A673 (cell line): ENCODE measurements around the gene PARP11. TPM values are rescaled to one million over a fixed set of nuclear protein-coding genes. Genes with fewer than 3 reads are reported as not detected.

Experiments
- BruUV-seq: library from RNA; stranded (reverse); fragments of 400-500 nt; replicated peaks from 2 replicates; lab custom pipeline; 2021; lab: Mats Ljungman, UMichigan
- CTCF ChIA-PET: fragments of 300-600 bp; sonication (Branson Sonifier 250); formaldehyde crosslinking; loops from one replicate; lab custom pipeline; 2022; ENCODE audit warnings: antibody characterized with exemption; lab: Charles Lee
- POLR2A ChIA-PET: fragments of 300-600 bp; sonication (Branson Sonifier 250); formaldehyde crosslinking; loops from one replicate; lab custom pipeline; 2022; ENCODE audit warnings: antibody characterized with exemption; ENCODE audit not compliant: low non-redundant PET; lab: Charles Lee
- DNase-seq: peaks from one replicate; pipeline ENCODE4 v3.0.0-alpha.2; 2015; ENCODE audit warnings: low spot score
- H3K27ac ChIP-seq: fragments of 200-600 bp; sonication (generic); 2 replicates; pipeline ENCODE4 v1.5.1; 2016; ENCODE audit warnings: mixed run types, low read depth, mild to moderate bottlenecking, mixed read lengths, antibody characterized with exemption, low read length; ENCODE audit not compliant: poor library complexity, severe bottlenecking
- H3K27me3 ChIP-seq: fragments of 200-600 bp; sonication (generic); replicated peaks from 2 replicates; pipeline ENCODE4 v1.6.1; 2017; ENCODE audit warnings: mixed run types, low read depth, mild to moderate bottlenecking, mixed read lengths, antibody characterized with exemption, low read length; ENCODE audit not compliant: insufficient read depth, poor library complexity
- H3K36me3 ChIP-seq: fragments of 200-600 bp; sonication (generic); 2 replicates; pipeline ENCODE4 v1.6.1; 2016; ENCODE audit warnings: mixed run types, mild to moderate bottlenecking, mixed read lengths, antibody characterized with exemption, low read length; ENCODE audit not compliant: insufficient read depth, poor library complexity, severe bottlenecking
- H3K4me1 ChIP-seq: fragments of 200-600 bp; sonication (generic); 2 replicates; pipeline ENCODE4 v1.6.1; 2017; ENCODE audit warnings: mixed run types, mild to moderate bottlenecking, mixed read lengths, antibody characterized with exemption, low read length; ENCODE audit not compliant: insufficient read depth, poor library complexity, severe bottlenecking
- H3K4me3 ChIP-seq: fragments of 200-600 bp; sonication (generic); 2 replicates; pipeline ENCODE4 v1.5.1; 2016; ENCODE audit warnings: low read depth, mixed run types, mild to moderate bottlenecking, mixed read lengths, low read length; ENCODE audit not compliant: poor library complexity, severe bottlenecking
- H3K9me3 ChIP-seq: fragments of 200-600 bp; sonication (generic); 2 replicates; pipeline ENCODE4 v1.6.1; 2016; ENCODE audit warnings: mixed run types, low read depth, mild to moderate bottlenecking, mixed read lengths, antibody characterized with exemption, low read length; ENCODE audit not compliant: poor library complexity, severe bottlenecking
- CTCF ChIP-seq: fragments of 300-800, 200-600 bp; sonication (generic); conservative IDR thresholded peaks from 2 replicates; pipeline ENCODE4 v1.5.1; 2017; ENCODE audit warnings: low read depth, mild to moderate bottlenecking, antibody characterized with exemption, low read length, moderate library complexity, mixed read lengths
- EZH2 ChIP-seq: fragments of 200-600 bp; sonication (generic); IDR thresholded peaks from 2 replicates; pipeline ENCODE4 v1.6.1; 2017; ENCODE audit warnings: borderline replicate concordance, low read depth, mild to moderate bottlenecking, mixed read lengths, antibody characterized with exemption, low read length; ENCODE audit not compliant: poor library complexity, severe bottlenecking
- intact Hi-C: fragments of 100-400 bp; cut with micrococcal nuclease; formaldehyde crosslinking; loops from one replicate; pipeline ENCODE4 v1.10.0; 2022; ENCODE audit not compliant: unreplicated experiment
- total RNA-seq: library from RNA; stranded (reverse); gene quantifications from 2 replicates; pipeline ENCODE4 v1.2.3, GENCODE V29; 2021

The PARP11 gene
- total RNA-seq, 1 experiment from 2014 or later: 7.7 TPM

DNA sequence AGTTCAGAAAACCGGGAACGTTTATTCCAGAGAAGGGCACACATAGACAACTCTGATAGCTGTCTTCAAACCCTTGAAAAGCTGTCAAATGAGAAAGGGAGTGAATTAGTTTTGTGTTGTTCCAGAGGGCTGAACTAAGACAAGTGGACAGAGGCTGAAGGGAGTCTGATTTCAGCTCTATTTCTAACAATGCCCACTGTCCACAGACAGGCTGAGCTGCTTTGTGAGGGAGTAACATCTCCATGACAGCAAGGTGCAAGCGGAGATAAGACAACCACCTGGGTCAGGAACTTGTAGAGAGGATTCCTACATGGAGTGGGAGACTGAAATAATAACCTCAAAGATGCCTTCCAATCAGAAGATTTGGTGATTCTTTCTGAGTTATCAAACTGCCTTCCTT is 25.6 kb upstream of the PARP11 start:
- Histone ChIP-seq H3K9me3 (no peaks in the 10 kb centered on the region), H3K27ac (no peak overlapping the region), H3K36me3 (no peaks in the 10 kb centered on the region), H3K4me3 (no peak overlapping the region), H3K4me1 (no peaks in the 10 kb centered on the region), H3K27me3 (peaks cover 16% of the 10 kb centered on the region)
- no TSS peak for BruUV-seq
- no peak for TF ChIP-seq CTCF
- no peak for TF ChIP-seq EZH2
- ChIA-PET CTCF (no interaction called here), POLR2A (no interaction called here)
- intact Hi-C loops: no loop called here
- no peak for DNase-seq

GRCh38 chr12:3897371-3897971 is 24.3 kb upstream of the PARP11 start:
- Histone ChIP-seq H3K9me3 (no peaks in the 10 kb centered on the region), H3K4me1 (no peaks in the 10 kb centered on the region), H3K27ac (no peak overlapping the region), H3K27me3 (peaks cover 10% of the 10 kb centered on the region), H3K4me3 (no peak overlapping the region), H3K36me3 (no peaks in the 10 kb centered on the region)
- ChIA-PET CTCF (no interaction called here), POLR2A (no interaction called here)
- no TSS peak for BruUV-seq
- intact Hi-C loops: no loop called here
- no peak for DNase-seq
- TF ChIP-seq CTCF (no peak), EZH2 (no peak)

GRCh38 chr12:3896801-3897351 is 23.7 kb upstream of the PARP11 start:
- TF ChIP-seq CTCF (no peak), EZH2 (no peak)
- intact Hi-C loops: no loop called here
- no peak overlapping the region for H3K27ac ChIP-seq
- POLR2A ChIA-PET: no interaction called here
- BruUV-seq: no TSS peak
- CTCF ChIA-PET: no interaction called here
- H3K27me3 ChIP-seq: peaks cover 5% of the 10 kb centered on the region
- H3K4me1 ChIP-seq: no peaks in the 10 kb centered on the region
- H3K36me3 ChIP-seq: no peaks in the 10 kb centered on the region
- H3K4me3 ChIP-seq: no peak overlapping the region
- DNase-seq: no peak
- no peaks in the 10 kb centered on the region for H3K9me3 ChIP-seq
